ENCODE data around the gene NPEPL1.
A peak's percentile ranks its signal among the peaks of the same experiment; 100 is the strongest.

NPEPL1 gene

GRCh38 chr20:58661598-58662473 lies 30.8 kb upstream of the NPEPL1 start:
- H3K36me3 Mint-ChIP-seq (ENCODE audit: low read depth) = peaks cover 31% of the 10 kb centered on the region

GRCh38 chr20:58664331-58664730 lies 28.3 kb upstream of the NPEPL1 start:
- Mint-ChIP-seq H3K27ac (no peak overlapping the region), H3K27me3 (ENCODE audit: low read depth) (no peaks in the 10 kb centered on the region), H3K9me3 (no peaks in the 10 kb centered on the region), H3K36me3 (ENCODE audit: low read depth) (peaks cover 48% of the 10 kb centered on the region), H3K4me3 (no peak overlapping the region), H3K4me1 (peaks cover 64% of the 10 kb centered on the region)
- no peak for TF ChIP-seq CTCF (IDR thresholded peaks at IDR 0.05; ENCODE audit: unreplicated experiment in 3 of 3)

More at GRCh38 chr20:58661598-58662473, 30.8 kb upstream of the NPEPL1 start:
- Mint-ChIP-seq H3K4me1 (peaks cover 77% of the 10 kb centered on the region), H3K27ac (peak overlapping the region in 2 of 3 experiments; percentile 74 to 75), H3K9me3 (no peaks in the 10 kb centered on the region), H3K4me3 (peak overlapping the region in 1 of 3 experiments; percentile 9), H3K27me3 (ENCODE audit: low read depth) (no peaks in the 10 kb centered on the region)
- no peak for TF ChIP-seq CTCF (IDR thresholded peaks at IDR 0.05; ENCODE audit: unreplicated experiment in 3 of 3)

GRCh38 chr20:58664883-58665282 lies 27.7 kb upstream of the NPEPL1 start:
- no peaks in the 10 kb centered on the region for H3K9me3 Mint-ChIP-seq
- no peak overlapping the region for H3K4me3 Mint-ChIP-seq
- H3K27ac Mint-ChIP-seq = no peak overlapping the region
- H3K27me3 Mint-ChIP-seq (ENCODE audit: low read depth) = no peaks in the 10 kb centered on the region
- H3K4me1 Mint-ChIP-seq = peaks cover 58% of the 10 kb centered on the region
- no peak for TF ChIP-seq CTCF (IDR thresholded peaks at IDR 0.05; ENCODE audit: unreplicated experiment in 3 of 3)
- peaks cover 53% of the 10 kb centered on the region for H3K36me3 Mint-ChIP-seq (ENCODE audit: low read depth)

GRCh38 chr20:58665606-58666005 lies 27.0 kb upstream of the NPEPL1 start:
- Mint-ChIP-seq H3K4me3 (no peak overlapping the region), H3K27ac (no peak overlapping the region), H3K36me3 (ENCODE audit: low read depth) (peaks cover 60% of the 10 kb centered on the region), H3K4me1 (peaks cover 52% of the 10 kb centered on the region), H3K27me3 (ENCODE audit: low read depth) (no peaks in the 10 kb centered on the region), H3K9me3 (no peaks in the 10 kb centered on the region)
- no peak for TF ChIP-seq CTCF (IDR thresholded peaks at IDR 0.05; ENCODE audit: unreplicated experiment in 3 of 3)

GRCh38 chr20:58666702-58667101 lies 25.9 kb upstream of the NPEPL1 start:
- TF ChIP-seq CTCF (IDR thresholded peaks at IDR 0.05; ENCODE audit: unreplicated experiment in 3 of 3) = no peak
- Mint-ChIP-seq H3K9me3 (no peaks in the 10 kb centered on the region), H3K27ac (peak overlapping the region in 2 of 3 experiments; percentile 2 to 68), H3K4me1 (peaks cover 42% of the 10 kb centered on the region), H3K27me3 (ENCODE audit: low read depth) (no peaks in the 10 kb centered on the region), H3K4me3 (no peak overlapping the region), H3K36me3 (ENCODE audit: low read depth) (peaks cover 58% of the 10 kb centered on the region)

GRCh38 chr20:58667975-58668374 lies 24.6 kb upstream of the NPEPL1 start:
- H3K27me3 Mint-ChIP-seq (ENCODE audit: low read depth) = no peaks in the 10 kb centered on the region
- H3K9me3 Mint-ChIP-seq = no peaks in the 10 kb centered on the region
- no peak for TF ChIP-seq CTCF (IDR thresholded peaks at IDR 0.05; ENCODE audit: unreplicated experiment in 3 of 3)
- peaks cover 35% of the 10 kb centered on the region for H3K4me1 Mint-ChIP-seq
- H3K27ac Mint-ChIP-seq = peak overlapping the region in 1 of 3 experiments; percentile 15
- H3K36me3 Mint-ChIP-seq (ENCODE audit: low read depth) = peaks cover 56% of the 10 kb centered on the region
- no peak overlapping the region for H3K4me3 Mint-ChIP-seq
